GM23338 (cell line): Measurements from ENCODE around the gene GALNT9. TPM values are rescaled to one million over a fixed set of nuclear protein-coding genes. Genes with fewer than 3 reads are reported as not detected.

ENCODE experiments used
- ATAC-seq: fragments of 200-7000 bp; cut with Tn5 transposase; 3 replicates; pipeline ENCODE4 v1.9.1; 2020
- DNase-seq: peaks from one replicate; pipeline ENCODE4 v3.0.0-alpha.2; 2015; ENCODE audit warnings: low spot score
- H2AFZ ChIP-seq: fragments of 200-600 bp; sonication (generic); 2 replicates; pipeline ENCODE4 v1.8.0; 2016; ENCODE audit warnings: antibody characterized with exemption, mild to moderate bottlenecking, moderate library complexity
- H3F3A ChIP-seq: fragments of 200-600 bp; sonication (generic); replicated peaks from 2 replicates; pipeline ENCODE4 v1.8.0; 2017; ENCODE audit warnings: antibody characterized with exemption, mixed run types, low read depth
- H3K27ac ChIP-seq: fragments of 200-600 bp; sonication (generic); 2 replicates; pipeline ENCODE4 v1.6.1; 2016; ENCODE audit warnings: low read depth
- H3K27me3 ChIP-seq: fragments of 200-600 bp; sonication (generic); 2 replicates; pipeline ENCODE4 v1.8.0; 2016; ENCODE audit warnings: mild to moderate bottlenecking, mixed run types, moderate library complexity; ENCODE audit not compliant: insufficient read depth
- H3K36me3 ChIP-seq: fragments of 200-600 bp; sonication (generic); 2 replicates; pipeline ENCODE4 v1.8.0; 2016; ENCODE audit warnings: mild to moderate bottlenecking; ENCODE audit not compliant: insufficient read depth
- H3K4me1 ChIP-seq: fragments of 200-600 bp; sonication (generic); 2 replicates; pipeline ENCODE4 v1.8.0; 2016; ENCODE audit warnings: mild to moderate bottlenecking, moderate library complexity; ENCODE audit not compliant: insufficient read depth
- H3K4me2 ChIP-seq: fragments of 200-600 bp; sonication (generic); 2 replicates; pipeline ENCODE4 v1.7.1; 2017; ENCODE audit warnings: mixed run types
- H3K4me3 ChIP-seq: fragments of 200-600 bp; sonication (generic); 2 replicates; pipeline ENCODE4 v1.6.1; 2016; ENCODE audit warnings: mixed run types
- H3K79me2 ChIP-seq: fragments of 200-600 bp; sonication (generic); replicated peaks from 2 replicates; pipeline ENCODE4 v1.8.0; 2017; ENCODE audit warnings: mild to moderate bottlenecking; ENCODE audit not compliant: insufficient read depth
- H3K9me2 ChIP-seq: fragments of 200-600 bp; sonication (generic); 2 replicates; pipeline ENCODE4 v1.8.0; 2017; ENCODE audit not compliant: insufficient read depth
- H4K20me1 ChIP-seq: fragments of 200-600 bp; sonication (generic); replicated peaks from 2 replicates; pipeline ENCODE4 v1.8.0; 2017; ENCODE audit warnings: mild to moderate bottlenecking; ENCODE audit not compliant: insufficient read depth
- H3K27ac Mint-ChIP-seq: 2 replicates; pipeline ENCODE4 v1.8.0; 2020; ENCODE audit warnings: inconsistent platforms, mild to moderate bottlenecking, moderate library complexity, mixed read lengths
- H3K27me3 Mint-ChIP-seq: 3 replicates; pipeline ENCODE4 v1.8.0; 2022; ENCODE audit warnings: low read depth, mild to moderate bottlenecking, moderate library complexity, mixed read lengths, inconsistent platforms; ENCODE audit not compliant: insufficient read depth, poor library complexity
- H3K36me3 Mint-ChIP-seq: 3 replicates; pipeline ENCODE4 v1.8.0; 2021; ENCODE audit warnings: low read depth, mild to moderate bottlenecking, inconsistent platforms, moderate library complexity, mixed read lengths
- H3K4me1 Mint-ChIP-seq: 3 replicates; pipeline ENCODE4 v1.8.0; 2020; ENCODE audit warnings: mild to moderate bottlenecking, inconsistent platforms, mixed read lengths
- H3K4me3 Mint-ChIP-seq: 3 replicates; pipeline ENCODE4 v1.8.0; 2021; ENCODE audit warnings: moderate library complexity, mild to moderate bottlenecking, inconsistent platforms, mixed read lengths
- H3K9me3 Mint-ChIP-seq: 3 replicates; pipeline ENCODE4 v1.8.0; 2020; ENCODE audit warnings: moderate library complexity, mild to moderate bottlenecking, inconsistent platforms, mixed read lengths
- CTCF ChIP-seq, 2 experiments: fragments of 200-600 bp in 1 of 2; sonication (generic) in 1 of 2; conservative IDR thresholded peaks; 2 replicates each; pipeline versions ENCODE4 v1.5.1 to v1.6.1; 2016 to 2017; ENCODE audit warnings: antibody characterized with exemption in 2 of 2, low read depth in 2 of 2, mild to moderate bottlenecking in 2 of 2, moderate library complexity in 1 of 2
- ETS1 ChIP-seq: IDR thresholded peaks from 2 replicates; pipeline ENCODE4 v1.6.1; 2016; ENCODE audit warnings: antibody characterized with exemption
- EZH2 ChIP-seq: fragments of 200-600 bp; sonication (generic); IDR thresholded peaks from one replicate; pipeline ENCODE4 v1.8.0; 2017; ENCODE audit warnings: antibody characterized with exemption, mild to moderate bottlenecking, low read depth; ENCODE audit not compliant: unreplicated experiment
- EZH2phosphoT487 ChIP-seq: fragments of 200-600 bp; sonication (generic); IDR thresholded peaks from one replicate; pipeline ENCODE4 v1.8.1; 2018; ENCODE audit warnings: antibody characterized with exemption; ENCODE audit not compliant: unreplicated experiment
- NANOG ChIP-seq: IDR thresholded peaks from 2 replicates; pipeline ENCODE4 v1.6.1; 2016; ENCODE audit warnings: antibody characterized with exemption, borderline replicate concordance
- REST ChIP-seq: IDR thresholded peaks from one replicate; pipeline ENCODE4 v1.6.1; 2018; ENCODE audit warnings: antibody characterized with exemption; ENCODE audit not compliant: unreplicated experiment
- ZNF114 ChIP-seq: fragments of 250-450 bp; sonication (Bioruptor Pico); IDR thresholded peaks from 2 replicates; pipeline ENCODE4 v1.5.0; 2020; ENCODE audit warnings: mild to moderate bottlenecking, moderate library complexity
- polyA plus RNA-seq: library from polyadenylated mRNA; unstranded; fragments of >200 nt; fragmentation: Nextera tagmentation; extraction: Ambion mirVana; gene quantifications from 2 replicates; pipeline ENCODE4 v1.2.1, GENCODE V29; 2016
- total RNA-seq: library from RNA; depleted of rRNA; stranded (reverse); fragments of >200 nt; shearing (Covaris generic); gene quantifications from 2 replicates; pipeline ENCODE4 v1.2.3, GENCODE V29; 2014

Gene GALNT9
- total and polyA plus RNA-seq, 2 experiments from 2014 or later = 0.81 to 2.5 TPM

GRCh38 chr12:132201391-132202120 is 127.8 kb downstream of the GALNT9 start:
- Histone ChIP-seq H3F3A (no peaks in the 10 kb centered on the region), H4K20me1 (no peaks in the 10 kb centered on the region), H3K36me3 (no peaks in the 10 kb centered on the region), H2AFZ (no peak overlapping the region), H3K4me3 (no peak overlapping the region), H3K27me3 (no peaks in the 10 kb centered on the region), H3K4me2 (no peak overlapping the region), H3K27ac (no peak overlapping the region), H3K79me2 (no peaks in the 10 kb centered on the region), H3K4me1 (no peaks in the 10 kb centered on the region), H3K9me2 (no peaks in the 10 kb centered on the region)
- Mint-ChIP-seq H3K9me3 (no peaks in the 10 kb centered on the region), H3K4me3 (no peak overlapping the region), H3K27ac (no peak overlapping the region), H3K4me1 (no peaks in the 10 kb centered on the region), H3K27me3 (peaks cover 13% of the 10 kb centered on the region), H3K36me3 (no peaks in the 10 kb centered on the region)
- DNase-seq (no peak), ATAC-seq (no peak)
- no peak for TF ChIP-seq CTCF (conservative IDR thresholded peaks at IDR 0.05; ENCODE audit: low read depth in 2 of 2)
- no peak for TF ChIP-seq EZH2
- TF ChIP-seq REST = no peak
- TF ChIP-seq ZNF114 (CRISPR knock-in tag) = no peak

GRCh38 chr12:132200800-132201199 is 128.6 kb downstream of the GALNT9 start:
- ATAC-seq (no peak), DNase-seq (no peak)
- Histone ChIP-seq H3K27ac (no peak overlapping the region), H3K4me2 (no peak overlapping the region), H2AFZ (no peak overlapping the region), H3K79me2 (no peaks in the 10 kb centered on the region), H3K36me3 (no peaks in the 10 kb centered on the region), H4K20me1 (no peaks in the 10 kb centered on the region), H3K4me1 (no peaks in the 10 kb centered on the region), H3K9me2 (no peaks in the 10 kb centered on the region), H3K27me3 (no peaks in the 10 kb centered on the region), H3K4me3 (no peak overlapping the region), H3F3A (no peaks in the 10 kb centered on the region)
- no peak overlapping the region for H3K4me3 Mint-ChIP-seq
- no peaks in the 10 kb centered on the region for H3K4me1 Mint-ChIP-seq
- H3K9me3 Mint-ChIP-seq = no peaks in the 10 kb centered on the region
- no peak overlapping the region for H3K27ac Mint-ChIP-seq
- H3K27me3 Mint-ChIP-seq = peaks cover 10% of the 10 kb centered on the region
- H3K36me3 Mint-ChIP-seq = no peaks in the 10 kb centered on the region
- TF ChIP-seq ZNF114 (CRISPR knock-in tag) = no peak
- TF ChIP-seq NANOG = no peak
- no peak for TF ChIP-seq EZH2phosphoT487
- no peak for TF ChIP-seq CTCF (conservative IDR thresholded peaks at IDR 0.05; ENCODE audit: low read depth in 2 of 2)
- TF ChIP-seq ETS1 = no peak
